HFF-Myc (cell line): ENCODE results near the gene OR8B4.
"Not testable (repeated sequence)": the region's sequence is repeated elsewhere in the genome, so short reads cannot be mapped to it uniquely, and the experiment has no call there.

ENCODE experiments used
- DNase-seq: peaks from one replicate; pipeline ENCODE4 v3.0.0-alpha.2; 2011; ENCODE audit warnings: low read depth; ENCODE audit errors: extremely low read depth
- H3K4me3 ChIP-seq: replicated peaks from 2 replicates; pipeline ENCODE4 v1.5.1; 2011; ENCODE audit warnings: low read depth, mild to moderate bottlenecking, control low read depth, low read length
- CTCF ChIP-seq: IDR thresholded peaks from 2 replicates; pipeline ENCODE4 v1.5.1; 2012; ENCODE audit warnings: mild to moderate bottlenecking, low read depth, low read length, control low read depth; ENCODE audit errors: missing control alignments

OR8B4 gene

GRCh38 chr11:124384399-124384798 is 40.3 kb downstream of the OR8B4 start, which contains the start of gene OR8B2:
TSS of gene OR8B2 (minus strand) at chr11:124384499. CDS start at chr11:124383343, 1,156 bp downstream.
- no peak for DNase-seq
- no peak within 1 kb of the TSS for H3K4me3 ChIP-seq
- TF ChIP-seq CTCF, result no peak

DNA sequence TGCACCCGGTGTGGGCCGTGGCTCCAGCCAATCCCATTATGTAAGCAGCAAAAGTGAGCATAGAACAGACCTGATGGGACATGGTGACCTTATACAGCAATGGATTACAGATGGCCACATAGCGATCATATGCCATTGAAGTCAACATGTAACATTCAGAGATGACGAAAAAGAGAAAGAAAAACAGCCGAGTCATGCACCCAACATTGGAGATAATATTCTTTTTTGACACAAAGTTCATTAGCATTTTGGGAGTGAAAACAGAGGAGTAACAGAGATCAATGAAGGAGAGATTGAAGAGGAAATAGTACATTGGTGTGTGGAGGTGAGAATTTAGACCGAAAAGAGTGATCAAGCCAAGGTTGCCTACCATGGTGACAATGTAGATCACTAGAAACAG is 41.8 kb downstream of the OR8B4 start:
- H3K4me3 ChIP-seq, DNase-seq: not testable (repeated sequence)

DNA sequence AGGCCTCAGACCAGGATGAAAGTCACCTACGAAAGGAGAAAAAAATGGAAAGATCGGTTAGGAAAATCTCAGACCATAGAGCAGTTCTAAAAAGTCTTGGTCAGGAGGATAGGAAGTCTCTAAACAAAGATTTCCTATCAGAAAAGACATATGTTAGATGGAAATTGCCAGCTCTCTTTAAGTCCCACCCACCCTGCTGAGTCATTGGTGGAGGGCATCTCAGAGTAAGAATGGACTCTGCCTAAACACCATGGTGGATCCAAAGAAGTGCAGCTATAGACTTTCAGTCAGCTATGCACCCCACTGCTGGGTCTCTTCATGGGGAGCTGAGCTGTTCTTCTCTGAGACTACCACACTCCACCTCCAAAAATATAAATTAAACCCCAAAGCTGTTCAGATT is 44.1 kb downstream of the OR8B4 start:
- H3K4me3 ChIP-seq, result no peak overlapping the region
- TF ChIP-seq CTCF, result no peak
- DNase-seq, result no peak

- H3K4me3 ChIP-seq, result no peak overlapping the region
- TF ChIP-seq CTCF, result no peak
- DNase-seq, result no peak
Measured at GRCh38 chr11:124376280-124376679, 48.4 kb downstream of the OR8B4 start.
